ENCODE data around the gene UGT1A7.
"Not testable (repeated sequence)": the region's sequence is repeated elsewhere in the genome, so short reads cannot be mapped to it uniquely, and the experiment has no call there.

The UGT1A7 gene

DNA sequence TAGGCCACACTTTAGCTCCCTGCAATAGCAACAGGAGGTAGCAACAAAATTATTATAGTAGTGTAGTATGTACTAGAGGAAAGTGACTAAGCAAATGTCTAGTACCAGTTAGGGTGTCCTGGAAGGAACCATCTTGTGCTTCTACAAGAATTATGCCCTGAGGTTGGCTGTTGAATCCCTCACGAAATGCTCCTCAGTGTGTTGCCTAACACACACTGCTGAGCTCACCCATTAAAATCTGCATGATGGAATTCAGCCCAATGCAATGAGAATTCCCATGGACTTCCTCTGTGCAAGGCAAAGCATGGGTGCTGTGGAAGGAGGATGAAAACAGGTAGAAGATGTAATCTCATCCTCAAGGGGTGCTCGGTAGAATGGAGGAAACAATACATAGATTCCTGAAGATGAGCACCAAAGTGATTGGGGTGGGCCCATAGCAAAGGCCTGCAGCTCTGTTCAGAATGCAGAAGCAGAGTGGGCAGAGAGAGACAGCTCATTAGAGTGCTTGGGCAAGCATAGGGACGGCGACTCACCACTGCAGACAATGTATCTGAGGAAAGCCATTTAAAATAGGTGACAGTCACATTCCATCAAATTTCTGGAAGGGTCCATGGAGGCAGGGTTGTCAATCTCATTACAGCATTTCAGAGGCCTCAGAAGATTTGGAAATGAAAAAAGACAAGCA is 1.2 kb upstream of the UGT1A7 start:
- no peak for DNase-seq (ENCODE audit: low spot score)

DNA sequence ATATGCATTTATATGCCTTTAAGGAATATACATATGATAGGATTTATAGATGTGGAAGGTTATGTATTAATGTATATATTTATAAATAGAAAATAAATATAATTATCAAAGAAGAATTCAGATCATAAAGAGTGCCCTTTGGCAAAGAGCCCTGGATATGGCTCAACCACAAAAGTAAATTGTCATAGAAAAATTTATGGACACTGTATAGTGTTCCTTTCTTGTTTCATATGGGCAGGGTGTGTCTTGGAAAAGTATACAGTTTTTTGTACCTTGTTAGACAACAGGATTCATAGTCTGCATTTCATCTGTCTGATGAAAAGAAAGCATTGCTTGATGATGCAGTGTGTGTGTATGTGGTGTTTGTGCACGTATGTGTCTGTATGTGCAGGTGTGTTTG is 2.9 kb downstream of the UGT1A7 start:
- DNase-seq (ENCODE audit: low spot score), result no peak

- DNase-seq (ENCODE audit: low spot score), result no peak
Measured at GRCh38 chr2:233686928-233687327, 5.2 kb downstream of the UGT1A7 start.

DNA sequence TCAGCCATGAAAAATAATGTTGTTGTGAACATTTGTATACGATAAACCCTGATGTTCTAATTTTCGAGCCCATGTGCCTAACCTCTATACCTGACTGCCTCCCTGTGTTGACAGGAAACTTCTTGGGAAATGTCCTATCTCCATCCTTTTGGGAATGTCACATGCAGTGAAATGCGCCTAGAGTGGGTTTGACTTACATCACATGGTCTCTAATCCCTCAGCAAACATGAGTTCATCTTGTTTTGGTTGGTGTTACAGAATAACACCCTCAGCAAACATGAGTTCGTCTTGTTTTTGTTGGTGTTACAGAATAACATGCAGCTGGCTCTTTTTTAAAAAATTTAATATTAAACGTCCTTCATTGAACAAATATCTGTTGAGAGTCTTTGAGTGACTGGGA is 6.6 kb downstream of the UGT1A7 start:
- DNase-seq (ENCODE audit: low spot score), result no peak

GRCh38 chr2:233689031-233689430 is 7.3 kb downstream of the UGT1A7 start:
- DNase-seq (ENCODE audit: low spot score), result no peak

GRCh38 chr2:233689501-233689900 is 7.8 kb downstream of the UGT1A7 start:
- DNase-seq (ENCODE audit: low spot score), result no peak

GRCh38 chr2:233690444-233690843 is 8.7 kb downstream of the UGT1A7 start:
- DNase-seq (ENCODE audit: low spot score), result no peak

DNA sequence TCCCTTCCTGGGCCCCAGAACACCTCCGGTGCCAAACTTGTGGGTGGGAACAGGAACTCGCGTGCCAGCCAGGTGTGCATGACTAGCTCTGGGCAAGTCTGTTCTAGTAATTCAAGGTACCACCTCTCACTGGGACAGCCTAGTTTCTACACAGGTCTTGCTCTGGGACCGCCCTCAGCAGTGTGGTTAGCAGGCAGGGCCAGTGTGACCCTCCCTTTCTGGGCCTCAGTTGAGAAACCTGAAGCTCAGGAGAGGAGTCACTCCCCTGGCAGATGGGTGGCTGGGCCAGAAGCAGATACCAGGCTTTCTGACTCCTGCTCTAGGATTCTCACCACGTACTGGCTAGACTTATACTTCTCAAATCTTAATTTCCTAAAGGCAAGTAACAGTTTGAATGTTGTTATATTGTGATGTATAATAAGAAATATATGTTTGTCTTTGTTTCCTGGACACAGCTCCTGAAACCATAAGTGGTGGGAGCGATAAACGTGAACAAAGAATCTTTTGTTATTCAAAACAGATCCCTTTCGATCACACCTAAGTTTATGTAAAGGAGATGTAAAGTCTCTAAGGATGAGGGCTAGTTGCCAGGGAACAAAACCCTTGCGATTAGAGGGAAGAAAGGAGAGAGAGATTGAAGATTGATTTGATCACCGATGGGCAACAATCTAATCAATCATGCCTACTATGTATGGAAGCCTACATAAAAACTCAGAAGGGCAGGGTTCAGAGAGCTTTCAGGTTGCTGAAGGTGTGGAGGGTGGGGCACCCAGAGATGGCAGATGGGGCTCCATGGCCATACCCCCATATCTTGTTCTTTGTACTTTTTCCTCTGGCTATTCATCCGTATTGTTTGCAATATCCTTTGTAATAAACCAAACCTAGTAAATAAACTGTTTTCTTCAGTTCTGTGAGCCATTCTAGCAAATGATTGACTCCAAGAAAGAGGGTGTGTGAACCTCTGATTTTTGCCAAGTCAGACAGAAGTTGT is 10.0 kb downstream of the UGT1A7 start:
- no peak for DNase-seq (ENCODE audit: low spot score)

GRCh38 chr2:233692648-233693047 is 10.9 kb downstream of the UGT1A7 start, which contains the start of gene UGT1A6:
TSS of gene UGT1A6 (plus strand) at chr2:233692890. CDS start at chr2:233693005, 115 bp downstream.
- no peak for DNase-seq (ENCODE audit: low spot score)

- no peak for DNase-seq (ENCODE audit: low spot score)
Measured at GRCh38 chr2:233693963-233694362, 12.3 kb downstream of the UGT1A7 start.

DNA sequence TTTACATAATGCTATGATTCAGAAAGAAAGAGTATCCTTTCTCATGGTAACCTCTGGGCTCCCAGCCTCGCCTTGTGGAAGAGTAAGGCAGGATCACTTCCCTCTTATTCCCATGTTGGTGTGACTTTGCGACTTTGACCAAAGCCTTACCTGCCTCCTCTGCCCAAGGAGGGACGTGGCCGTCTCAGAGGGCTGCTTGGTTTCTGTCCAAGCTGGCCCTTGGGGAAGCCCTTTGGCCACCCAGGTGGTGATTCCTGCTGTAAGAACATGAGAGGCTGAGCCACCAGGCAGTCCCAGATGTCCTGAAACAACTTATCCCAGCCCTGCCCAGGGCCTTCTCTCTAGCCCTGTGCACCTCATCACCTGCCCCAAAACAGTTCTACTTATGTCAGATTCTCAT is 17.0 kb downstream of the UGT1A7 start:
- no peak for DNase-seq (ENCODE audit: low spot score)

GRCh38 chr2:233699424-233700027 is 17.8 kb downstream of the UGT1A7 start:
- no peak for DNase-seq (ENCODE audit: low spot score)

DNA sequence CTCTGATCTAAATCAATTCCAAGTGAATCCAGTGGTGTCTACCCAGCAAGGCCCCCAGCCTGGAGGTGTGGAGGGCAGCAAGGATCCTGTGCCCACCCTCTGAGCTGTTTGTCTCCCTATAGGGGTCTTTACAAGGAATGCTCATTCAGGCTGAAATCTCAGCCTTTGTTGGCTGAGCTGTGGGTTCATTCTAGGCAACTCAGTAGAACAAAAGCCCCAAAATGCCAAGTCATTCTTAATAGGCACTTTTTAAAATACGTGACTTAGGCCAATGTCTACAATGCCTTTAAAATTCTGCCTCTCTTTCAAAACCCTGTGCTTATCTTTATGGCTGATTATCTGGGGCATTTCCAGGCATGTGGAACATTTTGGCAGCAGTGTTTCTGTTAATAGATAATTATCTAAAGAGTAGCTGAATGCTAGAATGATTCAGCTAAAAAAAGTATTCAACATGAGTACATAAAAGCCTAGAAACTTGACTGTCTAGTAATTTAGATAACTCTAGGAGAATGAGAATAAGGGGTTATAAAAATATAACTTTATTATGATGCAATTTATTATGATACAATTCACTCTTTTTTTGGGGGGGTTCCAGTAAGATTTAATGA is 18.4 kb downstream of the UGT1A7 start:
- no peak for DNase-seq (ENCODE audit: low spot score)

GRCh38 chr2:233700842-233701241 is 19.1 kb downstream of the UGT1A7 start:
- DNase-seq (ENCODE audit: low spot score), result not testable (repeated sequence)

- DNase-seq (ENCODE audit: low spot score), result no peak
Measured at GRCh38 chr2:233702238-233702637, 20.5 kb downstream of the UGT1A7 start.

DNA sequence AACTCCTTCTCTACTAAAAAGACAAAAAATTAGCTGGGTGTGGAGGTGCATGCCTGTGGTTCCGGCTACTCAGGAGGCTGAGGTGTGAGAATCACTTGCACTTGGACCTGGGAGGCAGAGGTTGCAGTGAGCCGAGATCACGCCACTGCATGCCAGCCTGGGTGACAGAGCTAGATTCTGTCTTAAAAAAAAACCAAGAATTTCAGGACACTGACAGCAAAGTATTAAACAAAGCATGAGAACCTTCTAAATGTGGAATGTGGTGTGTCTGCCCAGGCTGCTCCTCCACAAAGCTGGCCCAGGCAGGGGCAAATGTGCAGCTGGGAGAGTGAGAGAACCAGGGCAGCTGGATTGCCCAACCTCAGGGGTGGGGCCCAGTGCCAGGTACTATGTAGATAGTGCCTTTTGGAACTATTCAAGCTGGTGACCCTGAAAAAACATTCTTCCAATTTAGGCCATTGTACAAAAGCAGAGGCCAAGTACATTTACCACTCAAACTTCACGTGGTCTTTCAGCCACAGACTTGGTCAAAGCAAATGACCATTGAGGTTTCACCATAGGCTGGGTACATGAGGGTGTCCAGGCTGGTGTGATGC is 24.3 kb downstream of the UGT1A7 start:
- DNase-seq (ENCODE audit: low spot score), result no peak

GRCh38 chr2:233706720-233707119 is 25.0 kb downstream of the UGT1A7 start:
- DNase-seq (ENCODE audit: low spot score), result no peak

DNA sequence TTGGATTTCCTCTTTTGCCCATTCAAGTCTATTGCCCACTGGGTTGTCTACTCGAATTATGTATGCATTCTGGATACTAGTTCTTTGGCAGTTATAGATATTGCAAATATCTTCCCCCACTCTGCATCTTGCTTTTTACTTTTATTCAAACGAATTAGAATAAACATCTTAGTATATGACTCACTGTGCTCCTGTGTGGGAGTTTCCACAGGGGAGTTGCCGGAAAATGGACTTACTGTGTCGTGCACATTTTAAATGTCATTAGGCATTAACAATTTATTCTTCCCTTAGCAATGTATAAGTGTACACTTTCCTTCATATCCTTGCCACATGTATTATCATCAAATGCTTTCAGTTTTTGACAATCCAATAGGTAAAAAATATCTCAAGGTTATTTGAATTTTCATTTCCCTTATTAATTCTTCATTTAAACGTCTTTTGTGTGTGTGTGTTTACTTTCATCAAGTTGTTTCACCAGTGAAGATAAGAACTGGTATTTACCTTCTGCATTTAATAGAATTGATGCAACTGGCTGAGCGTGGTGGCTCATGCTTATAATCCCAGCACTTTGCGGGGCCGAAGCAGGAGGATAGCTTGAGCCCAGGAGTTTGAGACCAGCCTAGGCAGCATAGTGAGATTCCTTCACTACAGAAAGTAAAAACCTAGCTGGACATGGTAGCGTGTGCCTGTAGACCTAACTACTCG is 26.4 kb downstream of the UGT1A7 start:
- no peak for DNase-seq (ENCODE audit: low spot score)

- DNase-seq (ENCODE audit: low spot score), result no peak
Measured at GRCh38 chr2:233708942-233709341, 27.2 kb downstream of the UGT1A7 start.

DNA sequence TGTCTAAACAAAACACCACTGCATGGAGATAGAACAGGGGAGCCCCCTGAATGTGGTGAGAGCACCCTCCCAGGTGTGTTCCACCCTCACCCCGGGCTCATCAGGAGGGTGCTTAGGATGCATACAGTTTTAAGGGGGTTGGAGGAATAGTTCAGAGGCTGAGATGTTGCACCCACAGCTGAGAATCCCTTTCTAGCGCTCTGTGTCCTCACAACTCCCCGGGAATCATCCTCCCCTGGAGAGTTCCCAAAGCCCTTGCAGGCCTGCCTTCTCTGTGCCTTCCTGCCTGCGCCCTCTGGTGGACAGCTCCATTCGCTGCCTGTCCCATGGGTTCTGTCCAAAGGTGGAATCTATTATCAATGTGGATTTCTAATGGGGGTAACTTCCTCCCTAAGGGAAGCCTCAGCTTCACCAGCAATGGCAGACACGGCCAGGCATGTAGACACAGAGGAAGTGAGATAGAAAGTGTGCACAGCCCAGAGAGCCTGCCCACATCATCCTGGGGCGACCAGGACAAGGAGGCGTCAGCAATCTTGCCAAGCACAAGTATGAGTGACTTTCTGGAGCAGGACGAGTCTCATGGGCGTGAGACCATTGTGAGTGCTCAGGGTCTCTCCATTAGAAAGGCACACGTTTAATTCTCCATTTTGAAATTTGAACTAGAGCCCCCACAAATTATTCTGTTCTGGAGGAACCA is 29.8 kb downstream of the UGT1A7 start:
- DNase-seq (ENCODE audit: low spot score), result peak; percentile 54

Data from CD4-positive, alpha-beta T cell treated with Interleukin-15 for 4 hours (primary cell).